K562 (cell line): Measurements from ENCODE around the gene ACKR3. TPM values are rescaled to one million over a fixed set of nuclear protein-coding genes. Genes with fewer than 3 reads are reported as not detected.

Experiments
- ATAC-seq: fragments of 200-7000 bp; cut with Tn5 transposase; 3 replicates; pipeline ENCODE4 v1.9.1; 2020; ENCODE audit warnings: moderate library complexity
- BruUV-seq: library from RNA; stranded (reverse); fragments of 400-500 nt; replicated peaks from 2 replicates; lab custom pipeline; 2021; lab: Mats Ljungman, UMichigan
- CTCF ChIA-PET: fragments of 300-600 bp; formaldehyde crosslinking; extraction: SDS; loops from one replicate; lab custom pipeline; 2021; ENCODE audit warnings: low intra/inter-chr PET ratio; lab: Yijun Ruan, JAX
- POLR2A ChIA-PET: fragments of 300-600, 350-650 bp; sonication (Branson Sonifier 250); formaldehyde crosslinking; extraction: SDS; loops from one replicate; lab custom pipeline; 2021; ENCODE audit warnings: antibody characterized with exemption, inconsistent platforms; lab: Yijun Ruan, JAX
- DNase-seq, 4 experiments: peaks; one replicate each; pipeline versions ENCODE4 v3.0.0 to v3.0.0-alpha.2; 2011 to 2018; ENCODE audit warnings: low spot score in 3 of 4, mixed read lengths in 3 of 4; ENCODE audit errors: extremely low read depth in 1 of 4
- FAIRE-seq: peaks from 2 replicates; lab custom pipeline; 2011; peaks lifted over from hg19 to GRCh38; lab: Jason Lieb, UNC
- H2AFZ ChIP-seq: 2 replicates; pipeline ENCODE4 v1.6.0; 2011; ENCODE audit warnings: low read depth, low read length, control low read depth, inconsistent platforms
- H3K27ac ChIP-seq: fragments of 200-600 bp; 3 replicates; pipeline ENCODE4 v1.8.0; 2011; ENCODE audit warnings: low read depth, mild to moderate bottlenecking, control low read depth, inconsistent platforms, low read length, moderate library complexity, mixed read lengths; ENCODE audit errors: extremely low read depth
- H3K27me3 ChIP-seq, 2 experiments: fragments of 300-600 bp in 1 of 2; 2 replicates in 1 of 2; 3 replicates in 1 of 2; pipeline versions ENCODE4 v1.6.0 to v1.8.0; 2011; ENCODE audit warnings: inconsistent platforms in 2 of 2, low read length in 2 of 2, mild to moderate bottlenecking in 1 of 2, mixed read lengths in 1 of 2, moderate library complexity in 1 of 2; ENCODE audit not compliant: control insufficient read depth in 2 of 2, insufficient read depth in 2 of 2
- H3K36me3 ChIP-seq: fragments of 300-600 bp; 3 replicates; pipeline ENCODE4 v1.8.0; 2011; ENCODE audit warnings: mild to moderate bottlenecking, low read length, inconsistent platforms; ENCODE audit not compliant: control insufficient read depth, insufficient read depth
- H3K4me1 ChIP-seq, 2 experiments: fragments of 200-600 bp in 1 of 2; replicated peaks in 1 of 2; 2 replicates in 1 of 2; 3 replicates in 1 of 2; pipeline versions ENCODE4 v1.5.1 to v1.8.0; 2011; ENCODE audit warnings: inconsistent platforms in 2 of 2, low read length in 2 of 2, mild to moderate bottlenecking in 1 of 2, mixed read lengths in 1 of 2, moderate library complexity in 1 of 2; ENCODE audit not compliant: control insufficient read depth in 2 of 2, insufficient read depth in 2 of 2
- H3K4me2 ChIP-seq: 2 replicates; pipeline ENCODE4 v1.6.1; 2011; ENCODE audit warnings: low read length, control low read depth, inconsistent platforms, mixed read lengths; ENCODE audit not compliant: insufficient read depth
- H3K4me3 ChIP-seq: fragments of 200-600 bp; sonication (generic), shearing (Covaris generic); 2 replicates; pipeline ENCODE4 v1.5.1; 2016; ENCODE audit warnings: control low read depth, inconsistent platforms
- H3K79me2 ChIP-seq: fragments of 200-600 bp; 3 replicates; pipeline ENCODE4 v1.8.0; 2011; ENCODE audit warnings: low read length, inconsistent platforms; ENCODE audit not compliant: control insufficient read depth, insufficient read depth
- H3K9ac ChIP-seq, 2 experiments: 2 replicates each; pipeline versions ENCODE4 v1.6.0 to v1.6.1; 2011; ENCODE audit warnings: low read depth in 2 of 2, low read length in 2 of 2, control low read depth in 1 of 2, inconsistent platforms in 1 of 2, mild to moderate bottlenecking in 1 of 2, mixed read lengths in 1 of 2; ENCODE audit not compliant: insufficient read depth in 1 of 2
- H3K9me1 ChIP-seq: one replicate; pipeline ENCODE4 v1.6.0; 2011; ENCODE audit warnings: inconsistent platforms, mild to moderate bottlenecking, low read length, moderate library complexity; ENCODE audit not compliant: control insufficient read depth, insufficient read depth
- H3K9me3 ChIP-seq: replicated peaks from 2 replicates; pipeline ENCODE4 v1.5.1; 2011; ENCODE audit warnings: low read depth, low read length, inconsistent platforms; ENCODE audit not compliant: control insufficient read depth, insufficient read depth
- H4K20me1 ChIP-seq: replicated peaks from 2 replicates; pipeline ENCODE4 v1.6.1; 2011; ENCODE audit warnings: low read length, inconsistent platforms, mixed read lengths; ENCODE audit not compliant: control insufficient read depth, insufficient read depth
- ATF1 ChIP-seq, 2 experiments: fragments of 450-650 bp in 1 of 2; IDR thresholded peaks; 2 replicates each; pipeline ENCODE4 v1.6.1; 2016; ENCODE audit warnings: missing compliant biosample characterization in 1 of 2, missing genetic modification characterization in 1 of 2
- BCL6 ChIP-seq: fragments of 250-450 bp; sonication (Bioruptor Pico); IDR thresholded peaks from 2 replicates; pipeline ENCODE4 v1.4.0; 2020
- DACH1 ChIP-seq: fragments of 450-650 bp; IDR thresholded peaks from 2 replicates; pipeline ENCODE4 v1.6.1; 2018; ENCODE audit not compliant: partially characterized antibody
- E2F6 ChIP-seq, 2 experiments: IDR thresholded peaks; 2 replicates each; pipeline ENCODE4 v1.6.1; 2011; ENCODE audit warnings: borderline replicate concordance in 1 of 2, control low read depth in 1 of 2, low read depth in 1 of 2, low read length in 1 of 2, mild to moderate bottlenecking in 1 of 2, mixed read lengths in 1 of 2, moderate library complexity in 1 of 2; ENCODE audit not compliant: insufficient read depth in 1 of 2, insufficient read length in 1 of 2, poor library complexity in 1 of 2, severe bottlenecking in 1 of 2; ENCODE audit errors: extremely low read depth in 1 of 2
- ETV1 ChIP-seq: fragments of 450-650 bp; conservative IDR thresholded peaks from 2 replicates; pipeline ENCODE4 v1.6.1; 2016; ENCODE audit warnings: missing genetic modification characterization, control low read depth, low read depth, missing compliant biosample characterization
- HSF4 ChIP-seq: fragments of 250-450 bp; sonication (Bioruptor Pico); IDR thresholded peaks from 2 replicates; pipeline ENCODE4 v2.1.2; 2022; ENCODE audit warnings: mild to moderate bottlenecking, moderate library complexity, borderline replicate concordance
- KLF16 ChIP-seq: IDR thresholded peaks from 2 replicates; pipeline ENCODE4 v1.6.1; 2016; ENCODE audit warnings: antibody characterized with exemption
- MAZ ChIP-seq, 2 experiments: fragments of 450-650 bp in 1 of 2; sonication (generic) in 1 of 2; formaldehyde crosslinking; IDR thresholded peaks in 1 of 2; conservative IDR thresholded peaks in 1 of 2; 2 replicates each; pipeline versions ENCODE4 v1.4.0 to v1.5.0; 2020; ENCODE audit warnings: mild to moderate bottlenecking in 1 of 2, missing genetic modification reagents in 1 of 2
- NCOA6 ChIP-seq: fragments of 450-650 bp; IDR thresholded peaks from 2 replicates; pipeline ENCODE4 v1.6.1; 2017; ENCODE audit warnings: mild to moderate bottlenecking
- NR2C2 ChIP-seq, 2 experiments: fragments of 200-800 bp in 1 of 2; sonication (Bioruptor generic) in 1 of 2; sonication (generic) in 1 of 2; formaldehyde crosslinking in 1 of 2; IDR thresholded peaks; 2 replicates each; pipeline versions ENCODE4 v1.6.1 to v1.8.0; 2016 to 2022; ENCODE audit warnings: mild to moderate bottlenecking in 1 of 2, missing compliant biosample characterization in 1 of 2, missing genetic modification characterization in 1 of 2, missing genetic modification reagents in 1 of 2
- PCBP2 ChIP-seq: fragments of 200-400 bp; formaldehyde crosslinking; IDR thresholded peaks from 2 replicates; pipeline ENCODE4 v1.6.1; 2018; ENCODE audit warnings: low read length, low read depth, mild to moderate bottlenecking, moderate library complexity; ENCODE audit not compliant: poor library complexity, severe bottlenecking
- SETDB1 ChIP-seq: IDR thresholded peaks from one replicate; pipeline ENCODE4 v1.6.1; 2012; ENCODE audit warnings: low read length, control low read depth, inconsistent platforms
- SMAD3 ChIP-seq: fragments of 450-650 bp; formaldehyde crosslinking; conservative IDR thresholded peaks from 2 replicates; pipeline ENCODE4 v1.4.0; 2020; ENCODE audit warnings: mild to moderate bottlenecking
- SMARCE1 ChIP-seq: fragments of 450-650 bp; IDR thresholded peaks from 2 replicates; pipeline ENCODE4 v1.7.1; 2016; ENCODE audit warnings: mild to moderate bottlenecking
- SNRNP70 ChIP-seq: fragments of 200-400 bp; formaldehyde crosslinking; optimal IDR thresholded peaks from 2 replicates; pipeline ENCODE3; 2017; ENCODE audit warnings: low read depth, low read length
- U2AF1 ChIP-seq: fragments of 200-400 bp; formaldehyde crosslinking; optimal IDR thresholded peaks from 2 replicates; pipeline ENCODE3; 2017; ENCODE audit warnings: mild to moderate bottlenecking, low read depth, low read length, moderate library complexity
- ZBTB43 ChIP-seq: sonication (generic); formaldehyde crosslinking; IDR thresholded peaks from 2 replicates; pipeline ENCODE4 v1.8.0; 2023; ENCODE audit warnings: mild to moderate bottlenecking, missing genetic modification reagents
- ZNF263 ChIP-seq: sonication (generic); formaldehyde crosslinking; IDR thresholded peaks from 2 replicates; pipeline ENCODE4 v1.8.0; 2022; ENCODE audit warnings: mild to moderate bottlenecking, missing genetic modification reagents, borderline replicate concordance
- WGBS: fragments of 100-300 bp; shearing (Covaris generic); methylation state at CpG from one replicate; pipeline ENCODE4 v1.1.6; 2016; ENCODE audit warnings: low coverage, mixed read lengths; ENCODE audit not compliant: insufficient coverage; ENCODE audit errors: missing lambda C conversion rate; 5-methylcytosine and 5-hydroxymethylcytosine counted together
- in situ Hi-C: fragments of 300-500 bp; cut with MboI; formaldehyde crosslinking; loops from 4 replicates; pipeline ENCODE4 v1.15.0; 2018; ENCODE audit warnings: inconsistent platforms, mixed read lengths
- intact Hi-C: fragments of 100-400 bp; cut with micrococcal nuclease; formaldehyde crosslinking; loops from 2 replicates; pipeline ENCODE4 v1.14.2; 2022
- polyA plus RNA-seq, 8 experiments: library from polyadenylated mRNA; depleted of rRNA in 4 of 8; stranded (reverse) in 5 of 8; unstranded in 3 of 8; fragments of >200 nt; fragmentation: Nextera tagmentation in 2 of 8; fragmentation: Illumina TruSeq in 1 of 8; extraction: Ambion mirVana in 2 of 8; extraction: Trizol in 1 of 8; gene quantifications; 2 replicates each; pipeline versions ENCODE4 v1.2.1 to v1.2.3, GENCODE V29; 2011 to 2014; ENCODE audit warnings: inconsistent platforms in 1 of 8, missing spikeins in 1 of 8
- total RNA-seq, 7 experiments: library from RNA; depleted of rRNA in 6 of 7; stranded (reverse); fragments of >200 nt in 6 of 7; fragmentation: Illumina TruSeq in 2 of 7; extraction: Trizol in 2 of 7; gene quantifications; 2 replicates each; pipeline versions ENCODE4 v1.2.1 to v1.2.3, GENCODE V29; 2011 to 2021; ENCODE audit warnings: low replicate concordance in 1 of 7

Gene ACKR3
- total and polyA plus RNA-seq, 9 of the 15 experiments (the other 6 are each of a cell fraction or from before 2014, with no cell fraction given), result 0.07 TPM; not detected in 8

GRCh38 chr2:236600158-236600557, 30.5 kb downstream of the ACKR3 start:
- in situ Hi-C loops, result no loop called here
- Histone ChIP-seq H3K36me3 (no peaks in the 10 kb centered on the region), H3K4me2 (no peak overlapping the region)
- TF ChIP-seq SMARCE1 (no peak), DACH1 (no peak), ZBTB43 (no peak), NCOA6 (no peak), MAZ (CRISPR knock-in tag; conservative IDR thresholded peaks at IDR 0.05 in 1 of 2, IDR thresholded peaks at IDR 0.05 in 1 of 2) (no peak), KLF16 (no peak), HSF4 (CRISPR knock-in tag) (no peak), SETDB1 (no peak), NR2C2 (CRISPR knock-in tag; IDR thresholded peaks at IDR 0.05) (no peak), NR2C2 (tag; IDR thresholded peaks at IDR 0.05) (no peak), ZNF263 (CRISPR knock-in tag) (no peak), PCBP2 (no peak), ETV1 (tag) (no peak), U2AF1 (no peak), SMAD3 (CRISPR knock-in tag) (no peak), E2F6 (IDR thresholded peaks at IDR 0.05; ENCODE audit: borderline replicate concordance in 1 of 2, extremely low read depth in 1 of 2, insufficient read depth in 1 of 2, insufficient read length in 1 of 2, low read depth in 1 of 2, low read length in 1 of 2, poor library complexity in 1 of 2, severe bottlenecking in 1 of 2) (no peak), SNRNP70 (no peak), BCL6 (CRISPR knock-in tag) (no peak), ATF1 (CRISPR knock-in tag; IDR thresholded peaks at IDR 0.05) (no peak), ATF1 (tag; IDR thresholded peaks at IDR 0.05) (no peak)
- TF ChIP-seq, all 486 proteins: peak for 0
- POLR2A ChIA-PET, result no interaction called here
- H3K79me2 ChIP-seq, result no peaks in the 10 kb centered on the region
- CTCF ChIA-PET, result no interaction called here
- DNase-seq (no peak), ATAC-seq (no peak), FAIRE-seq (no peak)
- WGBS, result 3% methylated on average over 7 of the region's 7 CpGs
- BruUV-seq, result no TSS peak
- peaks cover 0 to 13% of the 10 kb centered on the region in 2 experiments; a peak in 2 of 5 replicates for H3K27me3 ChIP-seq
- intact Hi-C loops, result no loop called here
- H2AFZ ChIP-seq, result no peak overlapping the region
- no peak overlapping the region for H3K27ac ChIP-seq
- H3K9me3 ChIP-seq, result no peaks in the 10 kb centered on the region
- no peaks in the 10 kb centered on the region for H3K4me1 ChIP-seq
- H3K9ac ChIP-seq, result no peak overlapping the region
- no peak overlapping the region for H3K4me3 ChIP-seq
- H4K20me1 ChIP-seq, result no peaks in the 10 kb centered on the region
- no peaks in the 10 kb centered on the region for H3K9me1 ChIP-seq
